HepG2 (cell line): ENCODE measurements around the gene RBM12. TPM values are rescaled to one million over a fixed set of nuclear protein-coding genes. Genes with fewer than 3 reads are reported as not detected.

Source experiments
- AGO2 ChIP-seq: fragments of 200-400 bp; formaldehyde crosslinking; optimal IDR thresholded peaks from 2 replicates; pipeline ENCODE3; 2017; ENCODE audit warnings: mild to moderate bottlenecking, low read depth, low read length, moderate library complexity
- ATAD3A ChIP-seq: sonication (generic); formaldehyde crosslinking; IDR thresholded peaks from 2 replicates; pipeline ENCODE4 v1.4.0; 2020; ENCODE audit warnings: missing genetic modification reagents
- FOXM1 ChIP-seq: sonication (generic); formaldehyde crosslinking; IDR thresholded peaks from 2 replicates; pipeline ENCODE4 v1.5.0; 2020; ENCODE audit warnings: missing genetic modification reagents
- GATA4 ChIP-seq: sonication (generic); IDR thresholded peaks from 2 replicates; pipeline ENCODE4 v1.6.1; 2016; ENCODE audit warnings: antibody characterized with exemption, low read depth, borderline replicate concordance
- GFI1 ChIP-seq: sonication (generic); formaldehyde crosslinking; IDR thresholded peaks from 2 replicates; pipeline ENCODE4 v1.5.0; 2020; ENCODE audit warnings: missing genetic modification reagents, mild to moderate bottlenecking, borderline replicate concordance
- SETDB1 ChIP-seq: sonication (generic); formaldehyde crosslinking; IDR thresholded peaks from 2 replicates; pipeline ENCODE4 v1.5.1; 2020; ENCODE audit warnings: missing genetic modification reagents, mild to moderate bottlenecking, borderline replicate concordance
- ZBTB20 ChIP-seq: sonication (generic); formaldehyde crosslinking; IDR thresholded peaks from 2 replicates; pipeline ENCODE4 v1.8.1; 2023; ENCODE audit warnings: missing genetic modification reagents, low read depth, mild to moderate bottlenecking, borderline replicate concordance
- ZC3H13 ChIP-seq: sonication (generic); formaldehyde crosslinking; IDR thresholded peaks from 2 replicates; pipeline ENCODE4 v1.8.1; 2023; ENCODE audit warnings: mild to moderate bottlenecking, missing genetic modification reagents, moderate library complexity
- ZFP41 ChIP-seq: sonication (generic); formaldehyde crosslinking; IDR thresholded peaks from 2 replicates; pipeline ENCODE4 v1.4.0; 2020; ENCODE audit warnings: mild to moderate bottlenecking, missing genetic modification reagents, borderline replicate concordance
- ZKSCAN5 ChIP-seq: sonication (generic); formaldehyde crosslinking; IDR thresholded peaks from 2 replicates; pipeline ENCODE4 v1.5.1; 2020; ENCODE audit warnings: mild to moderate bottlenecking, missing genetic modification reagents
- ZNF12 ChIP-seq: sonication (generic); formaldehyde crosslinking; IDR thresholded peaks from 2 replicates; pipeline ENCODE4 v1.5.0; 2020; ENCODE audit warnings: missing genetic modification reagents
- ZNF251 ChIP-seq: sonication (generic); formaldehyde crosslinking; IDR thresholded peaks from 2 replicates; pipeline ENCODE4 v1.9.0; 2021; ENCODE audit warnings: mild to moderate bottlenecking, missing genetic modification reagents
- ZNF253 ChIP-seq: sonication (generic); formaldehyde crosslinking; IDR thresholded peaks from 2 replicates; pipeline ENCODE4 v1.8.0; 2022; ENCODE audit warnings: mild to moderate bottlenecking, missing genetic modification reagents, borderline replicate concordance
- ZNF660 ChIP-seq: sonication (generic); formaldehyde crosslinking; IDR thresholded peaks from 2 replicates; pipeline ENCODE4 v1.5.1; 2020; ENCODE audit warnings: mild to moderate bottlenecking, low read depth, missing genetic modification reagents, borderline replicate concordance
- ZNF891 ChIP-seq: sonication (generic); formaldehyde crosslinking; IDR thresholded peaks from 2 replicates; pipeline ENCODE4 v1.5.0; 2020; ENCODE audit warnings: mild to moderate bottlenecking, missing genetic modification reagents
- polyA plus RNA-seq, 8 experiments: library from polyadenylated mRNA; depleted of rRNA in 3 of 8; stranded (reverse) in 7 of 8; unstranded in 1 of 8; fragments of >200 nt; fragmentation: Illumina TruSeq in 4 of 8; extraction: Trizol in 4 of 8; gene quantifications; 2 replicates each; pipeline versions ENCODE4 v1.2.1 to v1.2.3, GENCODE V29; 2011 to 2016; ENCODE audit warnings: low read depth in 4 of 8, missing spikeins in 1 of 8, mixed read lengths in 1 of 8; ENCODE audit not compliant: insufficient read depth in 1 of 8
- total RNA-seq, 5 experiments: library from RNA; depleted of rRNA; stranded (reverse); fragments of >200 nt; fragmentation: Illumina TruSeq; extraction: Trizol; gene quantifications; 2 replicates each; pipeline ENCODE4 v1.2.3, GENCODE V29; 2016; ENCODE audit warnings: low read depth in 1 of 5
- TF ChIP-seq, protein P1 (sequence below): sonication (generic); formaldehyde crosslinking; IDR thresholded peaks from 2 replicates; pipeline ENCODE4 v1.4.0; 2020; ENCODE audit warnings: mild to moderate bottlenecking, missing genetic modification reagents
- TF ChIP-seq, protein P2 (sequence below): sonication (generic); formaldehyde crosslinking; IDR thresholded peaks from 2 replicates; pipeline ENCODE4 v1.5.1; 2020; ENCODE audit warnings: missing genetic modification reagents, mild to moderate bottlenecking, borderline replicate concordance
- TF ChIP-seq, protein P3 (sequence below): sonication (generic); formaldehyde crosslinking; conservative IDR thresholded peaks from 2 replicates; pipeline ENCODE4 v1.4.0; 2020; ENCODE audit warnings: missing genetic modification reagents

The RBM12 gene
- total and polyA plus RNA-seq, 2 of the 13 experiments (the other 11 are each of a cell fraction or from before 2014, with no cell fraction given), result 97.9 to 104 TPM

DNA sequence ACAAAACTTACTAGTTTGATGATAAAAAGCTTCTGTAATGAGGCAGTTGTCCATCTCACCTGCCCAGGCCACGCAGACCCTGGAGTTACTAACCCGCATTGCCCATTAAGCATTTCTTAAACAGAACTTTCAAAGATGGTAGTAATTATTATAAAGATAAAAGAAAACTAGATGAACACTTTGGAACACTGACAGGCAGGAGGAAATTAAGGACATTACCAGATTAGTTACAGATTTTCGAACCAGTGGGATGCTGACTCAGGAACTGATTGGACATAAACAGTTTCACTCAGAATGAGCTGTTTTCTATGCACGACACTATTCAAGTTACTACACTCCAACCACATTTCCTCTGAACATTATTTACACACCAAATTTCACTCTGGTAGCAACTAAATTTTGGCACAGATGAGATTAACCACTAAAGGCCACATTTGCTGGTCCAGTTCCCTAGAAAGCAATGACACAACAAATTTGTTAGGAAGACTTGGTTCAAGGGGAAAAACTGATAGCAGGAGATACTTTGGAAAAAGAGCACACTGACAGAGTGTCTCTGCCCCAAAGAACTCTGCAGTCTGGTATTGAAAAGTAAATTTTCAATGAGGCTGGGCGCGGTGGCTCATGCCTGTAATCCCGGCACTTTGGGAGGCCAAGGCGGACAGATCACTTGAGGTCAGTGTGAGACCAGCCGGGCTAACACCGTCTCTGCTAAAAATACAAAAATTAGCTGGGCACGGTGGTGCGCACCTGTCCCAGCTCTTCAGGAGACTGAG is 37.5 kb upstream of the RBM12 start (continued):
- TF ChIP-seq, protein P1, sequence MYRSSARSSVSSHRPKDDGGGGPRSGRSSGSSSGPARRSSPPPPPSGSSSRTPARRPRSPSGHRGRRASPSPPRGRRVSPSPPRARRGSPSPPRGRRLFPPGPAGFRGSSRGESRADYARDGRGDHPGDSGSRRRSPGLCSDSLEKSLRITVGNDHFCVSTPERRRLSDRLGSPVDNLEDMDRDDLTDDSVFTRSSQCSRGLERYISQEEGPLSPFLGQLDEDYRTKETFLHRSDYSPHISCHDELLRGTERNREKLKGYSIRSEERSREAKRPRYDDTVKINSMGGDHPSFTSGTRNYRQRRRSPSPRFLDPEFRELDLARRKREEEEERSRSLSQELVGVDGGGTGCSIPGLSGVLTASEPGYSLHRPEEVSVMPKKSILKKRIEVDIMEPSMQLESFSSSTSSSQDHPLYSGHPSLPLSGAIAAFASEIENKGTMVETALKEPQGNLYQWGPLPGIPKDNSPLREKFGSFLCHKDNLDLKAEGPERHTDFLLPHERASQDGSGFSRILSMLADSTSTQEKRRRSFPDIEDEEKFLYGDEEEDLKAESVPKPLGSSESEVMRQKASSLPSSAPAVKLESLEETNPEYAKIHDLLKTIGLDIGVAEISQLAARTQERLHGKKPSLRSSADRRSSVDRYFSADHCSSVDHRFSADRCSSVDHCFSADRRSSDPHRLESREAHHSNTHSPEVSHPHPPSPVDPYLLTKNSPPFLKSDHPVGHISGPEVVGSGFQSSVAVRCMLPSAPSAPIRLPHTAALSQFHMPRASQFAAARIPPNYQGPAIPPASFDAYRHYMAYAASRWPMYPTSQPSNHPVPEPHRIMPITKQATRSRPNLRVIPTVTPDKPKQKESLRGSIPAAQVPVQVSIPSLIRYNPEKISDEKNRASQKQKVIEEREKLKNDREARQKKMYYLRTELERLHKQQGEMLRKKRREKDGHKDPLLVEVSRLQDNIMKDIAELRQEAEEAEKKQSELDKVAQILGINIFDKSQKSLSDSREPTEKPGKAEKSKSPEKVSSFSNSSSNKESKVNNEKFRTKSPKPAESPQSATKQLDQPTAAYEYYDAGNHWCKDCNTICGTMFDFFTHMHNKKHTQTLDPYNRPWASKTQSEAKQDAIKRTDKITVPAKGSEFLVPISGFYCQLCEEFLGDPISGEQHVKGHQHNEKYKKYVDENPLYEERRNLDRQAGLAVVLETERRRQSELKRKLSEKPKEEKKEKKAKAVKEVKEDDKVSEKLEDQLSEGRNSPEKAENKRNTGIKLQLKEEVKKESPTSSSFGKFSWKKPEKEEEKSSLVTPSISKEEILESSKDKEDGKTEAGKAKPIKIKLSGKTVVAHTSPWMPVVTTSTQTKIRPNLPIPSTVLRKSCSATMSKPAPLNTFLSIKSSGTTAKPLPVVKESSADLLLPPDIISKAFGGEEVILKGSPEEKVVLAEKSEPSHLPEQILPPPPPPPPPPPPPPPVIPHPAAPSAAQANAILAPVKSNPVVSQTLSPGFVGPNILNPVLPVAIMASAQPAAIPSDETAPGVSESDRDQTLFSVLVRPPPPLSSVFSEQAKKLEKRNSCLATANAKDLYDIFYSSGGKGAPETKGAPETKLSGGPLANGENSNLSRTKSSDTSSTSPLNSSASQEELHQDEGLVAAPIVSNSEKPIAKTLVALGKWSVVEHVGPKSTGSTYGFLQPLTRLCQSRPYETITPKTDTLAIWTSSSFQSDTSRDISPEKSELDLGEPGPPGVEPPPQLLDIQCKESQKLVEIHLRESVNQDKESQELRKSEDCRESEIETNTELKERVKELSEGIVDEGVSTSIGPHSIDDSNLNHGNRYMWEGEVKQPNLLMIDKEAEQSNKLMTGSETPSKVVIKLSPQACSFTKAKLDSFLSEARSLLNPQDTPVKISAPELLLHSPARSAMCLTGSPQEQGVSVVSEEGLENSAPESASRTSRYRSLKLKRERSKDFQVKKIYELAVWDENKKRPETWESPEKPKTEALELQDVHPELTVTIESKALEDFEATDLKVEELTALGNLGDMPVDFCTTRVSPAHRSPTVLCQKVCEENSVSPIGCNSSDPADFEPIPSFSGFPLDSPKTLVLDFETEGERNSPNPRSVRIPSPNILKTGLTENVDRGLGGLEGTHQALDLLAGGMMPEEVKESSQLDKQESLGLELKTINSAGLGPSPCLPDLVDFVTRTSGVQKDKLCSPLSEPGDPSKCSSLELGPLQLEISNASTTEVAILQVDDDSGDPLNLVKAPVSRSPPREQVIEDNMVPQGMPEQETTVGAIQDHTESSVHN (CRISPR knock-in tag), result no peak
- TF ChIP-seq ZFP41 (CRISPR knock-in tag), result no peak
- TF ChIP-seq ZNF251 (CRISPR knock-in tag), result no peak
- TF ChIP-seq ZNF660 (CRISPR knock-in tag), result no peak
- TF ChIP-seq SETDB1, result no peak
- TF ChIP-seq ZNF253 (CRISPR knock-in tag), result no peak
- 0 out of 2 replicates have a peak, but pooled peaks have one; percentile 54 for TF ChIP-seq ZBTB20
- no peak for TF ChIP-seq FOXM1 (CRISPR knock-in tag)
- TF ChIP-seq GFI1, result no peak
- no peak for TF ChIP-seq ZKSCAN5 (CRISPR knock-in tag)
- TF ChIP-seq ZNF891 (CRISPR knock-in tag), result no peak
- TF ChIP-seq ATAD3A (CRISPR knock-in tag), result no peak
- TF ChIP-seq, protein P2, sequence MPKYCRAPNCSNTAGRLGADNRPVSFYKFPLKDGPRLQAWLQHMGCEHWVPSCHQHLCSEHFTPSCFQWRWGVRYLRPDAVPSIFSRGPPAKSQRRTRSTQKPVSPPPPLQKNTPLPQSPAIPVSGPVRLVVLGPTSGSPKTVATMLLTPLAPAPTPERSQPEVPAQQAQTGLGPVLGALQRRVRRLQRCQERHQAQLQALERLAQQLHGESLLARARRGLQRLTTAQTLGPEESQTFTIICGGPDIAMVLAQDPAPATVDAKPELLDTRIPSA (CRISPR knock-in tag), result no peak
- TF ChIP-seq, protein P3, sequence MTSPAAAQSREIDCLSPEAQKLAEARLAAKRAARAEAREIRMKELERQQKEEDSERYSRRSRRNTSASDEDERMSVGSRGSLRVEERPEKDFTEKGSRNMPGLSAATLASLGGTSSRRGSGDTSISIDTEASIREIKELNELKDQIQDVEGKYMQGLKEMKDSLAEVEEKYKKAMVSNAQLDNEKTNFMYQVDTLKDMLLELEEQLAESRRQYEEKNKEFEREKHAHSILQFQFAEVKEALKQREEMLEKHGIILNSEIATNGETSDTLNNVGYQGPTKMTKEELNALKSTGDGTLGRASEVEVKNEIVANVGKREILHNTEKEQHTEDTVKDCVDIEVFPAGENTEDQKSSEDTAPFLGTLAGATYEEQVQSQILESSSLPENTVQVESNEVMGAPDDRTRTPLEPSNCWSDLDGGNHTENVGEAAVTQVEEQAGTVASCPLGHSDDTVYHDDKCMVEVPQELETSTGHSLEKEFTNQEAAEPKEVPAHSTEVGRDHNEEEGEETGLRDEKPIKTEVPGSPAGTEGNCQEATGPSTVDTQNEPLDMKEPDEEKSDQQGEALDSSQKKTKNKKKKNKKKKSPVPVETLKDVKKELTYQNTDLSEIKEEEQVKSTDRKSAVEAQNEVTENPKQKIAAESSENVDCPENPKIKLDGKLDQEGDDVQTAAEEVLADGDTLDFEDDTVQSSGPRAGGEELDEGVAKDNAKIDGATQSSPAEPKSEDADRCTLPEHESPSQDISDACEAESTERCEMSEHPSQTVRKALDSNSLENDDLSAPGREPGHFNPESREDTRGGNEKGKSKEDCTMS (CRISPR knock-in tag), result no peak
- TF ChIP-seq GATA4, result no peak
- TF ChIP-seq ZC3H13 (CRISPR knock-in tag), result no peak
- TF ChIP-seq AGO2, result peak; percentile 70
- TF ChIP-seq ZNF12, result 0 out of 2 replicates have a peak, but pooled peaks have one; percentile 2
